Measurements from ENCODE around the gene HIRA.
"Not testable (repeated sequence)": the region's sequence is repeated elsewhere in the genome, so short reads cannot be mapped to it uniquely, and the experiment has no call there.

The HIRA gene

DNA sequence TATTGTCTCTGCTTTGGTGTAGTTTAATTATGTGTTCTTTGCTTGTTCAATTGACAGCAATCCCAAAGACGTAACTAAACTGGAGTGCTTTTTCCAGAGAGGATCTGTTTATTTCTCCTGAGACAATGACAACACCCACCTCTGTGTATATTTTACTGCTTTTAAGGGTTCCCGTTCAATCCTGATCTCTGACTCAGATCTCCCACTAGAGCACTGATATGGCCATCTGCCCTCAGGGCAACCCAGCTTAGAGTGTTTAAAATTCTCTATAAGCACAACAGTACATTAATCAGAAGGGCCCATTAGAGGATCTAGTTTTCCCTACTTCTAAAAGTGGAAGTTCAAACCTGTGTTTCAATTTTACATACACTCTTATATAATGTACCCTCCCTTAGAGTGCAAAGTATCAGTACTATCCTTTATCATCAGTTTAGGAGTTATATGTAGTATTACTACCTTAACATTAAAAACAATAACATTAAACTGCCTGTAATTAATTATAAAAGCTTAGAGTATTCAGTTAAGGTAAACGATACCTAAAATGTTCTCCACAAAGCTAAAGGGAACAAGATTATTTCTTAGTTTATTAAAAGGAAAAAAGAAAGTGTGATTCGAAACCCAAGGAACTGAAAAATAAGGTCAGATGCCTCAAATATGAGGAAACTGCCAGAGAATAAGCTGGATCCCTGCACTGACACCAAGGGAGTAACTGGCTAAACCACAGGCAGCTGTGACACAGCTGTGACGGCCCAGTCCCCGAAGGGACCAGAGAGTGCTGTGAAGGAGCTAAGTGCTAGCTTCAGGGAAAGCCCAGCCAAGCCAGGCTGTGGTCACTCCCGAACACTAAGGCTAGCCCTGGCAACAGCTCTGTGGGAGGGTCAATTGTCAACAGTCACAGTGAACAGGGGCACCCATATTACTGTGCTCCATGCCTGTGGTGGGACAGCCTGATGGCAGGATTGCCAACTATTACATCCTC, 32.2 kb upstream of the HIRA start:
- no peak for DNase-seq

DNA sequence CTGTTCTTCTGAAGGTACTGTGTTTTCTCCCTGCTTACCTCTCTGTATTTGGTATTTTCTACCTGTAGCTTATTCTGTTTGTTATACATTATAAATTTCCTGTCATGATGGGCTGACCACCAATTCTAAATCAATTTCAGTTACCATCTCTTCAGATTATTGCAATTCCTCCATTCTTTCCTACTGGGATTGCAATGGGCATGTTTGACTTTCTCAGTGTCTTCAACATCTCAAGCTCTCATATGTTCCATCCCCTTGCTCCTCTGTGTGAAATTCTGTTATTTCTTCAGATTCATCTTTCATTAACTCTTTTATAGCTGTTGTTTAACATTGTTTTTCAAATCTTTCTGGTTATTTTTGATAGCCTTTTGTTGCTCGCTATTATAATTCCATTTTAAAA, 31.5 kb upstream of the HIRA start:
- DNase-seq = no peak

DNA sequence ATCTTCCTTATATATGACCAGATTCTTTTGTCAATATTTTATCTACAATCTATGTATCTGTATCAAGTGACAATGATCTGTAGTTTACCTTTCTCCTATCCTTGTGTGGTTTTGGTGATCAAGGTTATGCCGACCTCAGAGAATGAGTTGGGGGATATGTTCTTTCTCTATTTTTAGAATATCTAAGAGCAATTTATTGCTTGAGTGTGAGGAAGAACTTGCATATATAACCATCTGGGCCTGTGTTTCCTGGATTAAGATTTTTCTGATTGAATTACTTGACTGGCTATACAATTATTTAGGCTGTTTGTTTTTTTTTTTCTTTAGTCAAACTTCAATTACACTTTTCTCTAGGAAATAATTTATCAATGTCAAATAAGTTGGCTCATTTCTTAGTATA, 30.0 kb upstream of the HIRA start:
- DNase-seq = no peak

DNA sequence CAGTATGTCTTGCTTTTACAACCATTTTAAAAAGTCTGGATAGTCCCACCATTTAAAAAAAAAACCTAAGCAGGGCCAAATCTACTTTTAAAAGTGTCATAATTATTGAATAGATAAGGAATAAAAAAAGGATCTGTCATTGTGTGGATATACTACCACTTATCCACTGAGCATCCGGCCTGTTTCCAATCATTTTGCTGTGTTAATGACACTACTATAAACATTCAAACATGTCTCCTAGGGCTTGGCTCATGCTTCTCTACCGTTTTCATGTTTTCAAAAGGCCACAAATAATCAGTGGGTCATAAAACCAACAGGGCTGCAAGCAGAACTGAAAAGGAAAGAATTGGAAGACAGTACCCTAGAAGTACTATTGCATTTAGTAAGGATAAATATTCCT, 28.5 kb upstream of the HIRA start:
- DNase-seq = no peak

DNA sequence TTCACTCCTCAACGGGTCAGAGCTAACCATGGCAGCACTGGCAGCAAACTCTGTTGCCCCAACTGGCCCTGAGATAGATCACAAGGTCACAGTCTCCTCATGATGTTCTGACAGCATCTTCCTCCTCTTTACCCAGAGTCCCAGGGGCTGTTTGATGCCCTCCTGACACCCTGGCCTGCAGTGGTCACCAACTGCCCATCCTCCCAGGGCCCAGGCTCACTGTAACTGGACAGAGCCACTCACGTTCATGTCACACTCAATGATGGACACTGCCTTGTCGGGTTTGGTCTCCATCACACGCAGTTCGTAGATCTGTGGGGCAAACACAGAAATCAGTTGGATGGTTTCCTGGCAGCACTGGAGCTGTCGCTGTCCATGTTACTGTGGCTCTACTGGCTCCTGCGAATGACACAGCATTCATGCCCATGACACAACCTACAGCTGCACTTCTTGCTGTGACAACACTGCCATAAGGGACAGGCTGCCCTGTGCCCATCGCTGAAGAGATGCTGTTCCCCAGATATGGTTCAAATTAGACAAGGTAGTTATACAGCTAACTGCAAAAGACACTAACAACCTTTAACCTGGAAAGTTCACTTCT, 26.4 kb upstream of the HIRA start:
- DNase-seq = no peak

DNA sequence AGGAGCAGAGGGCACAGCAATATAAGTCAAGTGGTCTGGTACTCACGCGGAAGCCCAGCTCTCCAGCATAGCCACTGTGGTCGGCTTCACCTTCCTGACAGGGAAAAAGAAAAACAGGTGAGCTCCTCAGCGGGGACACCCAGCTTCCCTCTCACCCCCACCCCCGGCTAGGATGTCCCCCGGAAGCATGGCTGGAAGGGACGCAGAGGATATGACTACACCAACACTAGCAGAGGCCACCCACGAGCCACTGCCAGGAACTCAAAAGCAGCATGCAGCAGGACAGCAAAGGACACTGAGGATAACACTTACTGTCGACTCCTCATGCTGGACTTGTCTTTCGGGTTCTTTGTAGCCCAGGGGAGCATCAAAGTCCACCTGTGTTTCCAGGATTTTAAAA, 25.0 kb upstream of the HIRA start:
- no peak for DNase-seq

DNA sequence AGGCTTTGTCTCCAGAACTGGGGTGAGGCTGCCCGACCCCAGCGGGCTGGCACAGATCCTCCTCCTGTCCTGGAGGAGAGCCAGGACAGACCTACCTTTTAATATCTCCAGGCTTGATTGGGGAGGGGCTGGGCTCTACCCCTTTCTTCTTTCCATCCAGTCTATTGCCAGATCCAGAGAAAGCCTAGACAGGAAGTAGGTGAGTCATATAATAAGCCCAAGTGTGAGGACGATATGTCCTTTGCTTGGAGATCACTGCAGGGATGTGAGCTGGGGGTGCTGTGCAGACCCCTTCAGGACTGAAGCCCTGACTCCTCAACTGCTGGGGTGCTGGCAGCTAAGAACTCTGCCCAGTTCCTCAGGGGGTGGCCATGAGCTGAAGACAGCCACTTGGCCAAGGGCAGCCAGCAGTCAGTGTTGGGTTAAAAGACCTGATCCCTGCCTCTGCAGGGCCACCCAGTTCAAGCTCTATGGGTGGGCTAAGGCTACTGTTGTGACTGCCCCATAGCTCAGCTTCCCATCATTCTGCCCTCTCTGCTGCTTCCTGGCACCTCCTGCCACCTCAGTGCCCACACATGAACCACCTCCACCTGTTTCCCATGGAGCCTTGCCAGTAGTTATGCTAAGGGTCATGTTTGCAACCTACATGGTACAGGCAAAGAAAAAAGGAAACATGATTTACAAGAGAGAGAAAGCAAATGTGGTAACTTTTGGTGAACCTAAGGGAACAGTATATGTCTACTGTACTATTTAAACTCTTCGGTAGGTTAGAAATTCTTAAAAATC, 24.2 kb upstream of the HIRA start:
- DNase-seq = no peak

DNA sequence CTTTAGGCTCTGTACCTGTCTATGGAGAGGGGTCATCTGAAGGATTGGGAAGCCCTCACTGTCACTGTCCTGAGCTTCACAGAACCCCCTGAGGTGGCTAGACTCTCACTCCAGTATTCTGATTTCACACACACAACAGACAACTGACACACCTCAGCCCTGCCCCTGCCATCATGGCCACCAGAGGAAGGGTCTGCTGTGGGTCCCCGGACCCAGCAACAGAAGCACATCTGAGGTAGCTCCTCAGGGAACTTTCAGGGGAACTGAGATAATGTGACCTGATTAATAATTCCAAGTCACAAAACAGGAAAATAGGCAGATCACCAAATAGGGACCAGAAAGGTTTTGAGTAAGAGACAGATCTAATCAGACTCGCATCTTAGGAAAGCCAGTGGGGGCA, 23.5 kb upstream of the HIRA start:
- DNase-seq = no peak

DNA sequence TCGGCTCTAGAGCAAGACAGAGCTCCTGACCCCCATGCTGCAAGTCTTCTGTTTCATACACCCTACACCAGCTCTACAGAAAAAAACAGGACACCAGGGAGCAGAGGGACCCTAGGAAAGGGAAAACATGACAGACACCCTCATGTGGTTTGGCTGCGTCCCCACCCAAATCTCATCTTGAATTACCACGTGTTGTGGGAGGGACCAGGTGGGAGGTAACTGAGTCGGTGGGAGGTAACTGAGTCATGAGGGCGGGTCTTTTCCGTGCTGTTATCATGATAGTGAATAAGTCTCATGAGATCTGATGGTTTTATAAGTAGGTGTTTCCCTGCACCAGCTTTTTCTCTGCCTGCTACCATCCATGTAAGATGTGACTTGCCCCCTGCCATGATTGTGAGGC, 22.6 kb upstream of the HIRA start:
- DNase-seq = no peak

DNA sequence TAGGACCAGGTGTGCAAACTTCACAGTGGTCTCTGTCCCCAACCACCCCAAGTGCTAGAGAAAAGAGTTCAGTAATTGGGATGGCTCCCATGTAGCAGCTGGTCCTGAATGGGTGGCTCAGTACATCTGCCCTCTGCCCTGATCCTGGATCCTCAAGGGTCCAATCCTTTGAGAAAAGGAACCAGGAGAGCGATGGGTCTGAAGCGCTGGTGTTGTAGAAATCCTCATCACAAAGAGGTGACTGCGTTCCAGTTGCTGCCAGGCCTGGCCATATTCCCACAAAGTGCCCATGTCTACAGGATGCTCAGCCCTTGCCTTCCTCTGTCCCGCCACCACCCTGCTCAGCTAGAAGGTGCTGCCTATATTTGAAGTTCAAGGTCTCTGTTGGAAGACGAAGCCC, 22.2 kb upstream of the HIRA start:
- DNase-seq = no peak

DNA sequence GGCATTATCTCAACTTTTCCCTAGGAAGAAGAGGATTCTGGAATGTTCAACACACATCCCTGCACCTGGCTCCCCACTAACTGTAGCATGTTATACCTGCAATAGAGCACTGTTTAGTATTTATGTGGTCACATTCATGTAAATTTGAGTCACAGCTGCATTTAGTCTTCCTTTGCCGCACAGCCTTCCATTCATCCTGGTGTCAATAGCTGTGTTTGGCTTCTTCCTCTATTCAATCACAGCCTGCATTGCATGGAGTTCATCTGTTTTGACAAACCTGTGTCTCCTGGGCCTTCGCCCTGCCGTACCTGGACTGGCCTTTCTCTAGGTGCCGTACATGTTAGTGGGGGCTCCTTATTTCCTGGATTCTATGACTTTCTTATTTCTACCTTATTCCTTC, 20.0 kb upstream of the HIRA start:
- DNase-seq = no peak

DNA sequence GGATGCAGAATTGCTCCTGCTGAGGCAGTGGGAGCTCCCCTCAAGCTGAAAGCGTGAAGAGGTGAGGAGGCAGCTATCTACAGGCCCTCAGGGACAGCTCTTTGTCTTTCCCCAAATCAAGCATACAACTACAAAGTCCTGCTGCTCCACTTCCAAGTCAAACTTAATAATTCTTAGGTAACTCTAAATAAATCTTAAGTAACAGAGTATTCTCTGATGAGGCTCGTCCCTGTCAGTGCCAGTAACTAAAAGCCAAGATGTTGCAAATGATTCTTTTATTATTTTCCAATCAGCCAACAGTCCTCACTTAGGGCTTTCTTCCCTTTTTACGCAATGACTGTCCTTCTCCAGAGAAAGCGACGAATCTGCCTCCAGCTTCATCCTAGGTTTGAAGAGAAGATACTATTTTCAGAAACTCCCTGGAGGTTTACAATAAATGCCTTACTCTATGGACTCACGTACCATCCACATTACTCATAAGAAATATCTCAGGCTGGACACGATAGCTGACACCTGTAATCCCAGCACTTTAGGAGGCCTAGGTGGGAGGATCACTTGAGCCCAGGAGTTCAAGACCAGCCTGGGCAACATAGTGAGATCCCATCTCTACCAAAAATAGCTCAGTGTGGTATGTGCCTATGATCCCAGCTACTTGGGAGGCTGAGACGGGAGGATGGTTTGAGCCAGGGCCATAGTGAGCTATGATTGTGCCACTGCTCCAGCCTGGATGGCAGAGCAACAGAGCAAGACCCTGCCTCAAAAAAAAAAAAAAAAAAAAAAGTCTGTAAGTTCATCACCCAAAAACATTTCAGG, 19.0 kb upstream of the HIRA start:
- DNase-seq = no peak

DNA sequence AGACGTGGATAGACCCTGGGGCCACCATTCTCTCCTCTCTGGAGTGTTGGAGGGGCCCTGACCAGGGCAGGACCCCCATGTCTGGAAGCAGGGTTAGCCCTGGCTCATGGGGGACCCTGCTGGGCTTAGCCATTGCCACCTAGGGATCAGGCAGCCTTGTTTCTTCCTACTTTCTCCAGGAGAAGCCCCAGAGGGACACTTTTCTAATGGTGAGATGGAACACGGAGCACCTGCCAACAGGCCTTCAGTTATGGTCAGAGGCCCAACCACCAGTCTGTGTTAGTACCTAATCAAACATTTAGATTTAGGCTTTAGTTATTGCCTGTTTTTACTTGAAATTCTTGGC, 17.9 kb upstream of the HIRA start:
- no peak for DNase-seq

DNA sequence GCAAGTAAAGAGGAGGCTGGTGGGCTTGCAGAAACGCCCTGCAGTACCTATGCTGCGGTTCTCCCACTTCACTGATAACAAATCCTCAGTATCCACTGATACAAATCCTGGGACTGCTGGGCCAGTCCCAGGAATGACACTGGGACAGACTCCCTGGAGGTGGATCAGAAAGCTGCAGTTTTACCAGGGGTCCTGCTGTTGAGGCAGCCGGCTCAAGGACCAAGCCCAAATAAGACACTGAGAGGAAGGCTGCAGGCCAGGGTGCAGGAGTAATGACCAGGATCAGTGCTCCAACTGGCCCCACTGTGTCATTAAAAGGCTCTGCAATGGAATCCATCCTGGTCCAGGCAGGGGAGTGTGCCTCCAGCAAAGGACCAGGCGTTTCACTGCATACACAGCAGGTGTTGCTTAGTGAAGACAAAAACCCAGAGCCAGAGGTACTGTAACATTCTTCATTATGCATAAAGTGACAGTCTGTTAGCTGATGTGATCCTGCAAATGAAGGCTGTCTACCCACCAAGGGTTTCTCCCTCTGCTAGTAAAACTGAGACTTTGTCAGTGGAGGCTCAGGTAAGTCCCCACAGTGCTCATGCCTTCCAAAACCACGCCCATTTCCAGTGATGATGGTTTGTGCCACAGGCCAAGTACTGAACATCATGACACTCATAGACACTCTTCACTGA, 17.3 kb upstream of the HIRA start:
- no peak for DNase-seq

DNA sequence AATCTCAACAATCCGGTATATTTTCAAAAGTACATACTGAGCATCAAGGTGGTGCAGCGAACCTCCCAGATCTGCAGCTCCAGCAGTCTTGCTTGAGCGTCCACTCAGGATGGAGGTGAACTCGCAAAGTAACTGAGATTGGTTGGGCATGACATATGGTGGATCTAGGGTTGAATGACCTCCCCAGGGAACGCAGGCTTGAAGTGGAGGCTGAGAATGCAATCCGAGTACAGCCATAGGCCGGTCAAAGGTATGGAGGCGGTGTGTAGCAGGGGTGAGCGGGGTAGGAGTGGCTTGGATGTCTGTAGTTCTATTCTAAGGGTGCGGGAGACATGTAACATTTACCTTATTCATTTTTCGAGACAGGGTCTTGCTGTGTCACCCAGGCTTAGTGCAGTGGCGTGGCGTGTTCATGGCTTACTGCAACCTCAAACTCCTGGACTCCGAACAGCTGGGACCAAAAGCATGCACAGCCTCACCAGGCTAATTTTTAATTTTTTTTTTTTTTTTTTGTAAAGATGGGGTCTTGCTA, 16.6 kb upstream of the HIRA start:
- DNase-seq = no peak

DNA sequence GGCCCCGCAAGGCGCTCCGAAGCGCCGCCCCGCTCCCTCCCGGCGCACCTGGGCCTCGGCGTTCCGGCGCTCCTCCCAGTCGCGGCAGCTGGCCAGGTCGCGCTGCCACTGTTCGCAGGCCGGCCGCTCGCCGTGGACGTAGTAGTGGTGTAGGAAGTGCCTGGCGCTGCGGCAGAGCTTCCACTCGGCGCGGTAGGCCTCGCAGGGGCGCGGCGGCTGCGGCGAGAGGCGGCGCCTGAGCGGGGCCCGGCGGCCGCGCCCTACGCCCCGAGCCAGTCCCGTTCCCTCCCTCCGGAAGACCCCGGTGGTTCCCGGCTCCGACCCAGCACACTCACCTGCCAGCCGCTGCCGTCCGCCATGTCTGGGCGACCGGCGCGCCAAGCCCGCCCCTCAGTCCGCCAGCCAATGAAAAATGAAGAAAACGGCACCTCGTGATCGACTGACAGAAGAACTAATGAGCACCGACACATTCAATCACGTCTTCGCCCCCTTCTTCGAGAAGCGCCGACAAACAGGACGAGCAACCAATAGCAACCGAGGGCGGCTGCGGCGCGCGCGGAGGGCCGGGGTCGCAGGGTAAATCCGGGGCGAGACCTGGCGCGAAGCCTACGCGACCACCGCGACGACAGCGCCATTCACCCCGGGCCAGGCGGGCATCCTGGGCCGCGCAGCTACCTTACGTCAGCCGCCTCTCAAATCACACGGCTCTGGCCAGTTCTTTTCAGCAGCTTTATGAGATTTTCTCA, 16.0 kb upstream of the HIRA start, which contains the start of gene C22orf39:
C22orf39 (minus strand) TSS at position 382 of the 746 bp plus-strand sequence; CDS start at position 359, 23 bp downstream.
- DNase-seq = peak; percentile 73 to 87

DNA sequence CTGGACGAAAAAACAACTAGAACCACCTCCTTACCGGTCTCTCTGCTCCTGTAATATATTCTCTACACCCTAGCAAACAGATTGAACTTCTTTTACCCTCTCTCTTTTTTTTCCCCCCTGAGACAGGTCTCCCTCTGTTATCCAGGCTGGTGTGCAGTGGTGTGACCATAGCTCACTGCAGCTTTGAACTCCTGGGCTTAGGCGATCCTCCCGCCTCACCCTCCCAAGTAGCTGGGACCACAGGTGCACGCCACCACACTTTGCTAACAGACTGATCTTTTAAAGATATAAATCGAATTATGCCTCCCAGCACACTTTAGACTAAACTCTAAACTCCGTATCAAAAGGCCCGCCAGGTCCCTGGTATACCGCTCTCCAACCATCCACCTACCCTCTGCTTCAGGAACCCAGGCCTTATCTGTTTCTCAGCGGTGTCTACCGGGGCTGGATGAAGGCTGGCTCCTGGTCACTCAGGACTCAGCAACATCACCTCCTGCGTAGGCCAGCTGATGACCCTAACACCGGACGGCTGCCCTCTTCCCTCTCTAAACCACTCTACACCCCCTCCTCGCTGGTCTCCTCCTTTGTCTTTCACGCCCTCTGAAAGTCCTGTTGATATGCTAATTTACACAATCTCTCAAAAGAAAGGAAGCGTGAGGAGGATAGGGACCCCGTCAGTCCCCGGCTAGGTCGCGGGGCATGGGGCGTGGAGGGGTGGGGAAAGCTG, 15.2 kb upstream of the HIRA start:
- DNase-seq = no peak

DNA sequence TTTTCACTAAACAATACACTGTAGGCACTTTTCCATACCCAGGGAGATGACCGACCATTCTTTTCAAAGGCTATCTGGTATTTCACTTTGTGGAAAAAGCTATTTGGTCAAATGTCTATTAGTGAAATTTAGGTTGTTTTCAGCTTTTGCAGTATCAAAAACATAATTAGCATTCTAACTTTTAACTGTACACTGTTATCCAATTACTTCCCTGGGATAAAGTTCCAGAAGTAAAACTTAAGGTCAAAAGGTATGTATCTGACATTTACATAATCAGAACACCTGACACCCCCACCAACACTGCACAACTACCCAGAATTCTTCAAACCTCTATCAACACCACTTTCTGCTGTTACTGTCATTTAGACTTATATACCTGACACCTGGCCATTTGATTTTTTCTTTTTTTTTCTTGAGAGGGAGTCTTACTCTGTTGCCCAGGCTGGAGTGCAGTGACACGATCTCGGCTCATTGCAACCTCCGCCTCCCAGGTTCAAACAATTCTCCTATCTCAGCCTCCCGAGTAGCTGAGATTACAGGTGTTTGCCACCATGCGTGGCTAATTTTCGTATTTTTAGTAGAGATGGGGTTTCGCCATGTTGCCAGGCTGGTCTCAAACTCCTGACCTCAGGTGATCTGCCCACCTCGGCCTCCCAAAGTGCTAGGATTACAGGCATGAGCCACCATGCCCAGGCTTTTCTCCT, 13.9 kb upstream of the HIRA start:
- not testable (repeated sequence) for DNase-seq

DNA sequence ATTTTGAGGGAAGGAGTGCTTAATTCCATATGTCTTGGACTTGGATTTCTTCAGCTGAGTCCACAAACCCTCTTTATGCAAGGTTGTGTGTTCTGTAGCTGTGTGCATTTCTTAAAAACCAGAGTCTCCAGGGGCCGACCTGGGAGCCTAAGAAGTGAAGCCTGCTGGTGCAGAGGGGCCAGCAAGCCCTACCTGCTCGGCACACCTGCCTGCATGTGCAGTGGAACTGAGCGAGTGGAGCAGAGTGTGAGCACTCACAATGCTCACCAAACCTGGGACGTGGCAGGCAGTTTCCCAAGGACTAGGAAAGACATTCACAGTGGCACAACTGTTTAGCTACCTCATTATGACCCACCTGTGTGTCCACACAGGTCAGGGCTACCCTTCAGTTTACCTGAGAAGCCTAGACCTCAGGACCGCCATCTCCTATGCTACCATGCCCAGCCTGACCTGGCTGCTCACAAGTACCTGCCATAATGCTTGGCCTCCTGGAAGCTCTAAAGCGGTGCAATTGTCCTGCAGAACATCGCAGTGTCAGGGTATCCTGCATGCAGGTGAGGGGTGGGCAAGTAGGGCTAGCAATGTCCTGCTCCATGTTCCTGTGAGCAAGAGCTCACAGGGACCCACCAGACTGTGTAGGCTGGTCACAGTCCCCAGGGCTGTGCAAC, 12.1 kb upstream of the HIRA start:
- no peak for DNase-seq
